Stimulated activated CD4-positive, alpha-beta T cell treated with anti-CD3 and anti-CD28 coated beads, Interleukin-2, amount 100 ng/mL, for 4 hours (primary cell): ENCODE results near the gene RARA.

Experiments used
- DNase-seq: peaks from one replicate; pipeline ENCODE4 v3.0.0-alpha.2; 2020; ENCODE audit warnings: low read depth

RARA gene

GRCh38 chr17:40309031-40309948 is at the start of gene RARA:
TSS of gene RARA (plus strand) at chr17:40309180. CDS start at chr17:40331219, 22,039 bp downstream.
- no peak for DNase-seq

- no peak for DNase-seq
These were observed 49.5 kb upstream of the RARA start for GRCh38 chr17:40259505-40259904.

GRCh38 chr17:40260528-40260927 is 48.5 kb upstream of the RARA start:
- DNase-seq: no peak

DNA sequence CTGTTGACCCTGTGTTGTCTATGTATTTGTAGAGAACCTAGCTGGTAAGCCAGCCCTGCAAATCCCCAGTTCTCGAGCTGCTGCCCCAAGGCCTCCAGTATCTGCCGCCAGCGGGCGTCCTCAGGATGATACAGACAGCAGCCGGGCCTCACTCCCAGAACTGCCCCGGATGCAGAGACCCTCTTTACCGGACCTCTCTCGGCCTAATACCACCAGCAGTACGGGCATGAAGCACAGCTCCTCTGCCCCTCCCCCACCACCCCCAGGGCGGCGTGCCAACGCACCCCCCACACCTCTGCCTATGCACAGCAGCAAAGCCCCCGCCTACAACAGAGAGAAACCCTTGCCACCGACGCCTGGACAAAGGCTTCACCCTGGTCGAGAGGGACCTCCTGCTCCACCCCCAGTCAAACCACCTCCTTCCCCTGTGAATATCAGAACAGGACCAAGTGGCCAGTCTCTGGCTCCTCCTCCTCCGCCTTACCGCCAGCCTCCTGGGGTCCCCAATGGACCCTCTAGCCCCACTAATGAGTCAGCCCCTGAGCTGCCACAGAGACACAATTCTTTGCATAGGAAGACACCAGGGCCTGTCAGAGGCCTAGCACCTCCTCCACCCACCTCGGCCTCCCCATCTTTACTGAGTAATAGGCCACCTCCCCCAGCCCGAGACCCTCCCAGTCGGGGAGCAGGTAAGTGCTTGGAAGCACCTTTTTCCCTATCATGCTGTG is 44.4 kb upstream of the RARA start:
- no peak for DNase-seq

DNA sequence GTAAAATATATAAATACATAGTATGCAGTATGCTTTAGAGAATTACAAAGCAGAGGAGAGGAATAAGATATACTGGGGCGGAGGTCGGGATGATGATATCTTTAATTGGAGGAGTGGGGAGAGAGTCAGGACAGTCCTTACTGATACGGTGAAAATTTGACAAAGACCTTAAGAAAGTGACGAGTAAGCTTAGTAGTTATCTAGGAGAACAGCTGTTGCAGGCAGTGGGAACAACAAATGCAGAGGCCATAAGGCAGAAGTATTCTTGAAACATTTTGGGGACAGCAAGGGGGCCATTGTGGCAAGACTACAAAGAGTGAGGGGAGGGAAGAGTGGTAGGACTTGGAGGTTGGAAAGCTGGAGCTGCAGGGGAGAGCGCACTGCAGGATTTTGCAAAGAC is 43.6 kb upstream of the RARA start:
- DNase-seq: no peak

DNA sequence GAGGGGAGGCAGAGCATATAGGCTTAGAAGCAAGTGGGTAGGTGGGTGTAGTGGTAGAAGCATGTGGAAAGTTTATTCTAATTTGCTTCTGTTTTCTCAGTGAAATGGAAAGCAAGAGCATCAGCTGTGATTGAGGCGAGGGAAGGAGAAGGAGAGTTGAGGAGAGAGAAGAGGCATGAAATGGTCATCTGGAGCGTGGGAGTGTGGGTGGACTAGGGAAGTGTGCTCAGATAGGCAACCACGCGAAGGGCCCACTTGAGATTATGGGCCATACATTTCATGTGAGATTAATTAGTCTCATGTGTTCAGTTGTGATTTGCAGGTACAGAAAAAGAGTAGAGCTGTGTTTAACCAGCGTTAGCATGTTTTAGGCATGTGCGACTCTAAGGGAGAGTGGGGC is 42.1 kb upstream of the RARA start:
- DNase-seq: no peak

DNA sequence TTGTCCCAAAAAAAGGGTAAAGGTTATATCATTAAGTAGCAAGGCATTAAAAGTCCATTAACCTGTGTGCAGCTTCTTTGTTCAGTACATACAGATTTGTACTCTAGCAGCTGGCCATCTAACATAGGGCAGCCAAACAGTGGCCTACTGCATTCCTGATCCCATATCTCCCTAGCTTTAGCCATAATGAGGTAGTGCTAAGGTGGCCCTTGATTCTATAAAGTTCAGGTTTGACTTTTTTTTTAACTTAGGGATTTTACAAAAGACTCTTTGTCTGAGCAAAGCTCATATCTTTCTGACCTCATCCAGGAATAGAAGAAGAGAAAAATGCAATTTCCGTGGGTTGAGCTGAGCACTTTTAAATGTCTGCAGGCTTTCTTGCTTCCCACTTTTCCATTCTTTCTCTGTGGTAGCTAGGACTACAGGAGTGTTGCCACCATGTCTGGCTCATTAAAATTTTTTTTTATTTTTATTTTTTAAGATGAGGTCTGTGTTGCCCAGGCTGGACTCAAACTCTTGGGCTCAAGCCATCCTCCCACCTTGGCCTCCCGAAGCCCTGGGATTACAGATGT is 40.8 kb upstream of the RARA start:
- no peak for DNase-seq

DNA sequence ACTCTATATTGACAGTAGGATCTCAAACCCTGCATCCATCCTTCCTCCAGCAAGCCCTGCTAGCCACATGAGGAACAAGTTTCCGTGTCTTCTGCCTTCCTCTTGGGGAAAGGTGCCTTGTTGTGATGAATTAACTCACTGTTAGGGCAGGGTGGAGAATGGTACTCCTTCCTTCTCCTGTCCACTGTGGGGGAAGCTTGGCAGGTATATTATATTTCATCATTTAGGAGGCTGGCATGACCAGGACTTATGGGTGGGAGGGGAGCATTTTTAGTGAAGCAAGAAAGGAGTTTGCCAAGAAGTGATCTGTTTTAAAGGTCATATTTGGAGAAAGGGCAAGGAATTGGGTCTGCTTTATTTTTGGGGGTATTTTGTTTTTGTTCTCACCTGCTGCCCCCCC is 30.6 kb upstream of the RARA start:
- no peak for DNase-seq

DNA sequence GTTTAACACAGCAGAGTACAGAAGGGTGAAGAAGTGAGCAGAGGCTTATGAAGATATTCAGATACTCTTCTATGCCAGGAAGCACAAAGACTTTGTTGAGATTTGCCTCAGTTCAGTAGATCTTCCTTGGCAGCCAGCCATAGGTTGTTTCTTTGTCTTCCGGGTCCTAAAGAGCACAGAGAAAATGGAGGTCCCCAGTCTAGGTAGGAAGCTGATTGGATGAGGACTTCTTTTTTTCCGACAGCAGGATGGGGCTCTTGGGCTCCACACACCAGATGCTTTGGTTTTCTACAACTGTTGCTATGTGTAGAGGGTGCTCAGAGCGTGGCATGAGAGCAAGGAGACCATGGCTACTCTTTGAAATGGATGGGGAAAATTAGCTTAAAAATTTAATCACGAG is 29.6 kb upstream of the RARA start:
- no peak for DNase-seq

- DNase-seq: no peak
These were observed 27.3 kb upstream of the RARA start for GRCh38 chr17:40281663-40282062.

DNA sequence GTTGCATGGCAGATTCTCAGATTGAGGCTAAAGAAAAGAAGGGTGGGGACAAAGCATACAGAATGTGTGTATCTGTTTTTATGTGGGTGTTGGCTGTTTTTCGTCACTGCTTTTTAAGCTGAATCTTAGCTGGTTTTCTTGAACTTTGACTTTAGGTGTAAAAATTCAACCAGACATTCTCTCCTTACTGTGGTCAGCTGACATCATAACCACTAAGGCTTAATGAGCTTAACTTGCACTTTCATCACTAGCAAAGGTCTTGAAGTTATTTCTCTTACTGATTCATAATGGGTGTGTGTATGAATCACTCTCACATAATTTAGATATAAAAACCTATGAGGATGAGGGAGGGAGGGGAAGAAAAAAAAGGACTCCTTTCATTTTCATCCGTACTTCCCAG is 25.3 kb upstream of the RARA start:
- DNase-seq: peak; percentile 18

- DNase-seq: no peak
These were observed 24.8 kb upstream of the RARA start for GRCh38 chr17:40284085-40284713.

DNA sequence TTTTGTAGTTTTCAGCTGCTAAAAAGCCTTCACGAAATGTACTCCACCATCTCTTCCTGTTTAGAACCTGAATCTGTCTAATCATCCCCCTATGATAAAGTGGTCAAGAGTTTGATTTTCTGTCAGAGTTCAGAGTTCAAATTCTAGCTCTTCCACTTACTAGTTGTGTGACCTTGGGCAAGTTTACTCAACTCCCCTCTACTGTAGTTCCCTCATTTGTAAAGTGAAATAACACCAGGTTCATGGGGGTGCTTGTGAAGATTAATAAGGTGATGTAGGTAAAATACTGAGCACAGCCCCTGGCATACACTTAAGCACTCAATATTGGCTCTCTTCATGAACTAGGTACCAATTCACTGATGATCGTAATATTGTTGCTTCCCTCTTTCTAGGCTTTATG is 22.5 kb upstream of the RARA start:
- no peak for DNase-seq

DNA sequence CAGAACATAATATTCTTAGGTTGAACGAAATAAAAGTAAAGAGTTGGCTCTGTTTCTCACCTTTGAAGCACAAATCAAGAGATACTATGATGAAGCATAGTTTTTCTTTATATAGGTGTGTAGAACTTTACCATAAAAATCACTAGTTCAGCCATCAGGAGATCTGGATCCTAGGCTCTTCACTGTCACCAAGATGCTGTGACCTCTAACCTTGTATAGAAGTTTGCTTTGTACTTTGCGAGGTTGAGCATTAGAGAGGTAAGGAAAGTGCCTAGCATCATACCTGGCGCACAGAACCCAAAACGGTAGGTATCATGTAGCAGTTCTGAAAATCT is 21.9 kb upstream of the RARA start:
- no peak for DNase-seq

- DNase-seq: peak; percentile 97
These were observed 21.2 kb upstream of the RARA start, which contains the start of gene CDC6 for GRCh38 chr17:40287494-40288369. TSS of gene CDC6 (plus strand) at chr17:40287879. CDS start at chr17:40289421, 1,542 bp downstream.

DNA sequence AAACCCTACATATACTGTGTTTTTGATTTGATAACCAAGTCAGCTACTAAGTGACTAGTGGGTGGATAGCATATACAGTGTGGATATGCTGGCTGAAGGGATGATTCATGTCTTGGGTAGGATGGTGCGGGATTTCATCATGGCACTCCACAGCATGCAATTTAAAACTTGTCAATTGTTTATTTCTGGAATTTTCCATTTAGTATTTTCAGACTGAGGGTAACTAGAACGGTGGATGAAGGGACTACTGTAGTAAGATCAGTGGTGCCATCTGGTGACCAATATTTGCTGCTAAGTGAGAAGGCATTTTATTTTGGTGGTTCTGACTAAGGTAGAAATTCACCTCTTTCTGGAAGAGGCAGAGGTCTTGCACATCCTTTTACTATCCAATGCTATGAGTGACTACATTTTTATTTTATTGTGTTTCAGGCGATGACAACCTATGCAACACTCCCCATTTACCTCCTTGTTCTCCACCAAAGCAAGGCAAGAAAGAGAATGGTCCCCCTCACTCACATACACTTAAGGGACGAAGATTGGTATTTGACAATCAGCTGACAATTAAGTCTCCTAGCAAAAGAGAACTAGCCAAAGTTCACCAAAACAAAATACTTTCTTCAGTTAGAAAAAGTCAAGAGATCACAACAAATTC is 18.2 kb upstream of the RARA start:
- DNase-seq: peak; percentile 21

GRCh38 chr17:40291281-40291664 is 17.7 kb upstream of the RARA start:
- no peak for DNase-seq

DNA sequence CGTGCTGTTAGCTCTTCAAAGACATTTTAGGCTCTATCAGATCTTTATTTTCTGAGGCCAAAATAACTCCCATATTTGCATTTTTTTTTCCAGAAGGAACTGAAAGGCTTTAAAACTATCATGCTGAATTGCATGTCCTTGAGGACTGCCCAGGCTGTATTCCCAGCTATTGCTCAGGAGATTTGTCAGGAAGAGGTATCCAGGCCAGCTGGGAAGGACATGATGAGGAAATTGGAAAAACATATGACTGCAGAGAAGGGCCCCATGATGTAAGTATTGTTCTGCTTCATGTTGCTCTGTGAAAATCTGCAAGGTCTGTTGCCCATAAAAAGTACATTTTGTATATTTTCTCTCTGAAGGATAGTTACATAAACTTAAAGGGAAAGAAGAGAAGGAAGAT is 15.6 kb upstream of the RARA start:
- no peak for DNase-seq

GRCh38 chr17:40295488-40296436 is 13.2 kb upstream of the RARA start:
- DNase-seq: no peak

DNA sequence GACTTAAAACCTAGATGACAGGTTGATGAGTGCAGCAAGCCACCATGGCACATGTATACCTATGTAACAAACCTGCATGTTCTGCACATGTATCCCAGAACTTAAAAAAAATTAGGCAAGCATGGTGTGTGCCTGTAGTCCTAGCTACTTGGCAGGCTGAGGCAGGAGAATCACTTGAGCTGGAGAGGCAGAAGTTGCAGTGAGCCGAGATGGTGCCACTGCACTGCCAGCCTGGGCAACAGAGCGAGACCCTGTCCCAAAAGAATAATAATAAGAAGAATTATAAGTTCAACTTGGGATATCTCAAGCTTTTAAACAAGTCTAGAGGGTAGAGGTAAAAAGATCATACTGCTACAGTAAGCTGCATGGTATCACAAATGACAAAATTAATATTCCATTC is 11.5 kb upstream of the RARA start:
- DNase-seq: no peak
